ENCODE results near the gene RHBDF2. TPM values are rescaled to one million over a fixed set of nuclear protein-coding genes. Genes with fewer than 3 reads are reported as not detected.

Gene RHBDF2
- polyA plus RNA-seq, 3 donors = 36.9 to 124 (median 68.6) TPM

DNA sequence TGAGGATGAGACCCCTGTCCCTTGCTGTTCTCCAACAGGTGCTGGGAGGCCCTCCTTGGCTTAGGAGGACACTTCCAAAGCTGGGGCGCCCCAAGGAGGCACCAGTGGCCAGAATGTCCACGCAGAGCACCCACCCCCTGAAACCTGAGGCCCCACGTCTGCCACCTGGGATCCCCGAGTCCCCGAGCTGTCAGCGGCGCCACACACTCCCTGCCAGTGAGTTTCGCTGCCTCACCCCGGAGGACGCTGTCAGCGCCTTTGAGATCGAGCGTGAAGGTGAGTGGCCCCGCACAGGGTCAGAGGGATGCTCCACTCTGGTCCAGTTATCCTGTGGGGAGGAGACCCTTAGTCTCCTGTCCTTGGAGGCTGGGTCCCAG, 32.6 kb downstream of the RHBDF2 start:
- H3K27ac ChIP-seq (ENCODE audit: low read depth in 1 of 2, low read length in 2 of 2) = no peak overlapping the region
- H3K36me3 ChIP-seq (replicated peaks in 1 of 2; ENCODE audit: control insufficient read depth in 1 of 2, insufficient read depth in 2 of 2, low read length in 2 of 2) = peaks cover 48 to 51% of the 10 kb centered on the region in 2 donors
- H3K4me2 ChIP-seq (replicated peaks; ENCODE audit: extremely low read depth, low read length, poor library complexity, severe bottlenecking) = no peak overlapping the region
- no peak for TF ChIP-seq CTCF (IDR thresholded peaks at IDR 0.05)
- Mint-ChIP-seq H3K4me3 (no peak overlapping the region), H3K27ac (peak overlapping the region in 1 of 7 donors; percentile 55), H3K9me3 (peaks cover 0 to under 1% (median 0%) of the 10 kb centered on the region in 7 donors), H3K36me3 (peaks cover 37 to 51% of the 10 kb centered on the region in 2 donors), H3K27me3 (ENCODE audit: low read depth in 3 of 3) (peaks cover 0 to 4% (median 2%) of the 10 kb centered on the region in 3 donors), H3K4me1 (peaks cover 12% of the 10 kb centered on the region)
- DNase-seq = no peak
- intact Hi-C loops (cut with micrococcal nuclease) = loop anchor here (10.0 kb wide), 2 partner anchors 116 to 146 kb away; partner anchors contain the start of gene ST6GALNAC2 (in 1 of the 2)
- no peak overlapping the region for H2AFZ ChIP-seq (ENCODE audit: insufficient read depth, low read depth, low read length, poor library complexity, severe bottlenecking)
- H3K79me2 ChIP-seq (ENCODE audit: insufficient read depth, low read length) = no peaks in the 10 kb centered on the region
- no peaks in the 10 kb centered on the region for H3K27me3 ChIP-seq (ENCODE audit: control insufficient read depth in 2 of 2, insufficient read depth in 2 of 2, low read length in 2 of 2)
- peaks cover 9% of the 10 kb centered on the region for H4K20me1 ChIP-seq (ENCODE audit: insufficient read depth, low read length)
- H3K4me3 ChIP-seq (replicated peaks in 1 of 3; ENCODE audit: low read depth in 2 of 3, low read length in 3 of 3) = no peak overlapping the region
- no peak overlapping the region for H3K9ac ChIP-seq (ENCODE audit: insufficient read depth, low read length, poor library complexity, severe bottlenecking)
- H3K4me1 ChIP-seq (ENCODE audit: control insufficient read depth in 1 of 2, insufficient read depth in 2 of 2, low read length in 2 of 2) = peaks cover 8 to 9% of the 10 kb centered on the region in 2 donors
- 94% methylated on average over 14 of the region's 14 CpGs for WGBS (ENCODE audit: insufficient coverage)
- H3K9me3 ChIP-seq (replicated peaks in 1 of 2; ENCODE audit: control insufficient read depth in 1 of 2, insufficient read depth in 1 of 2, low read length in 2 of 2) = no peaks in the 10 kb centered on the region

- H2AFZ ChIP-seq (ENCODE audit: insufficient read depth, low read depth, low read length, poor library complexity, severe bottlenecking) = no peak overlapping the region
- peaks cover 6% of the 10 kb centered on the region for H4K20me1 ChIP-seq (ENCODE audit: insufficient read depth, low read length)
- TF ChIP-seq CTCF (IDR thresholded peaks at IDR 0.05) = no peak
- no peak overlapping the region for H3K4me3 ChIP-seq (replicated peaks in 1 of 3; ENCODE audit: low read depth in 2 of 3, low read length in 3 of 3)
- H3K27me3 ChIP-seq (ENCODE audit: control insufficient read depth in 2 of 2, insufficient read depth in 2 of 2, low read length in 2 of 2) = no peaks in the 10 kb centered on the region
- Mint-ChIP-seq H3K9me3 (peaks cover 0 to 2% (median 0%) of the 10 kb centered on the region in 7 donors), H3K27ac (peak overlapping the region in 3 of 7 donors; percentile 40 to 50 (median 46)), H3K36me3 (peaks cover 32 to 45% of the 10 kb centered on the region in 2 donors), H3K4me3 (no peak overlapping the region), H3K4me1 (peaks cover 12% of the 10 kb centered on the region), H3K27me3 (ENCODE audit: low read depth in 3 of 3) (peaks cover 0 to 4% (median 2%) of the 10 kb centered on the region in 3 donors)
- no peak overlapping the region for H3K27ac ChIP-seq (ENCODE audit: low read depth in 1 of 2, low read length in 2 of 2)
- no peaks in the 10 kb centered on the region for H3K9me3 ChIP-seq (replicated peaks in 1 of 2; ENCODE audit: control insufficient read depth in 1 of 2, insufficient read depth in 1 of 2, low read length in 2 of 2)
- no peak overlapping the region for H3K4me2 ChIP-seq (replicated peaks; ENCODE audit: extremely low read depth, low read length, poor library complexity, severe bottlenecking)
- H3K36me3 ChIP-seq (replicated peaks in 1 of 2; ENCODE audit: control insufficient read depth in 1 of 2, insufficient read depth in 2 of 2, low read length in 2 of 2) = peaks cover 42 to 45% of the 10 kb centered on the region in 2 donors
- no peak for DNase-seq
- no peaks in the 10 kb centered on the region for H3K79me2 ChIP-seq (ENCODE audit: insufficient read depth, low read length)
- peaks cover 8 to 9% of the 10 kb centered on the region in 2 donors for H3K4me1 ChIP-seq (ENCODE audit: control insufficient read depth in 1 of 2, insufficient read depth in 2 of 2, low read length in 2 of 2)
- intact Hi-C loops (cut with micrococcal nuclease) = loop anchor here (2.0 to 10.0 kb wide), 4 partner anchors 13 to 147 kb away; partner anchors contain the start of gene ST6GALNAC2 (in 1 of the 2)
- H3K9ac ChIP-seq (ENCODE audit: insufficient read depth, low read length, poor library complexity, severe bottlenecking) = no peak overlapping the region
- 68% methylated on average over 6 of the region's 8 CpGs for WGBS (ENCODE audit: insufficient coverage)
Measured at GRCh38 chr17:76467809-76468633, 33.2 kb downstream of the RHBDF2 start.
